Endothelial cell of umbilical vein (primary cell): ENCODE data around the gene EID3. TPM values are rescaled to one million over a fixed set of nuclear protein-coding genes. Genes with fewer than 3 reads are reported as not detected.

ENCODE experiments used
- BruUV-seq: library from RNA; stranded (reverse); fragments of 400-500 nt; replicated peaks from 2 replicates; lab custom pipeline; 2021; lab: Mats Ljungman, UMichigan
- CTCF ChIA-PET: fragments of 300-600, 350-600 bp; sonication (Branson Sonifier 250); formaldehyde crosslinking; loops from one replicate; lab custom pipeline; 2021; ENCODE audit warnings: antibody characterized with exemption, inconsistent platforms; lab: Charles Lee
- POLR2A ChIA-PET: fragments of 300-600, 350-600 bp; sonication (Branson Sonifier 250); formaldehyde crosslinking; loops from one replicate; lab custom pipeline; 2021; ENCODE audit warnings: antibody characterized with exemption, inconsistent platforms; lab: Charles Lee
- DNase-seq: peaks from one replicate; pipeline ENCODE4 v3.0.0-alpha.2; 2011; ENCODE audit warnings: low read depth, low spot score
- FAIRE-seq: peaks from 2 replicates; lab custom pipeline; 2011; peaks lifted over from hg19 to GRCh38; lab: Jason Lieb, UNC
- H2AFZ ChIP-seq: 2 replicates; pipeline ENCODE4 v1.6.0; 2012; ENCODE audit warnings: low read depth, low read length, control low read depth, inconsistent platforms
- H3K27ac ChIP-seq: 2 replicates; pipeline ENCODE4 v1.5.1; 2011; ENCODE audit warnings: low read depth, mild to moderate bottlenecking, control low read depth, low read length, moderate library complexity; ENCODE audit not compliant: insufficient read depth
- H3K27me3 ChIP-seq, 2 experiments: 2 replicates each; pipeline versions ENCODE4 v1.6.0 to v1.6.1; 2011; ENCODE audit warnings: low read length in 2 of 2, mixed read lengths in 1 of 2; ENCODE audit not compliant: control insufficient read depth in 2 of 2, insufficient read depth in 2 of 2
- H3K36me3 ChIP-seq, 2 experiments: 2 replicates in 1 of 2; 3 replicates in 1 of 2; pipeline ENCODE4 v1.5.1; 2011; ENCODE audit warnings: low read length in 2 of 2, mild to moderate bottlenecking in 1 of 2, moderate library complexity in 1 of 2; ENCODE audit not compliant: control insufficient read depth in 2 of 2, insufficient read depth in 2 of 2; ENCODE audit errors: extremely low read depth in 1 of 2
- H3K4me1 ChIP-seq: 3 replicates; pipeline ENCODE4 v1.5.1; 2011; ENCODE audit warnings: mild to moderate bottlenecking, low read length; ENCODE audit not compliant: control insufficient read depth, insufficient read depth; ENCODE audit errors: extremely low read depth
- H3K4me2 ChIP-seq: 2 replicates; pipeline ENCODE4 v1.6.1; 2011; ENCODE audit warnings: low read length, control low read depth, mixed read lengths; ENCODE audit not compliant: insufficient read depth
- H3K4me3 ChIP-seq, 3 experiments: fragments of 200-600 bp in 1 of 3; sonication (generic), shearing (Covaris generic) in 1 of 3; replicated peaks in 1 of 3; 2 replicates each; pipeline ENCODE4 v1.5.1; 2011 to 2016; ENCODE audit warnings: control low read depth in 3 of 3, low read length in 3 of 3, mild to moderate bottlenecking in 2 of 3, inconsistent platforms in 1 of 3, low read depth in 1 of 3, moderate library complexity in 1 of 3; ENCODE audit not compliant: insufficient read depth in 1 of 3
- H3K79me2 ChIP-seq: 2 replicates; pipeline ENCODE4 v1.6.0; 2012; ENCODE audit warnings: low read length, inconsistent platforms; ENCODE audit not compliant: control insufficient read depth, insufficient read depth
- H3K9ac ChIP-seq: replicated peaks from 2 replicates; pipeline ENCODE3; 2011; ENCODE audit warnings: low read length, control low read depth; ENCODE audit not compliant: insufficient read depth; ENCODE audit errors: extremely low read depth
- H3K9me1 ChIP-seq: replicated peaks from 3 replicates; pipeline ENCODE4 v1.6.0; 2011; ENCODE audit warnings: mild to moderate bottlenecking, low read length; ENCODE audit not compliant: control insufficient read depth, insufficient read depth; ENCODE audit errors: extremely low read depth
- H3K9me3 ChIP-seq: replicated peaks from 2 replicates; pipeline ENCODE4 v1.5.1; 2012; ENCODE audit warnings: low read length, inconsistent platforms; ENCODE audit not compliant: control insufficient read depth, insufficient read depth
- H4K20me1 ChIP-seq: replicated peaks from 2 replicates; pipeline ENCODE3; 2011; ENCODE audit warnings: mild to moderate bottlenecking, low read length; ENCODE audit not compliant: control insufficient read depth, insufficient read depth; ENCODE audit errors: extremely low read depth
- CTCF ChIP-seq, 2 donors: IDR thresholded peaks; 1 replicate in 1 of 2; 2 replicates in 1 of 2; pipeline ENCODE4 v1.5.1; 2011; ENCODE audit warnings: low read length in 2 of 2, mild to moderate bottlenecking in 2 of 2, moderate library complexity in 2 of 2, control low read depth in 1 of 2, inconsistent platforms in 1 of 2, low read depth in 1 of 2; ENCODE audit not compliant: insufficient read depth in 1 of 2; ENCODE audit errors: extremely low read depth in 1 of 2
- EZH2 ChIP-seq: IDR thresholded peaks from 2 replicates; pipeline ENCODE4 v1.6.1; 2012; ENCODE audit warnings: borderline replicate concordance, low read depth, mild to moderate bottlenecking, moderate library complexity, low read length, inconsistent platforms; ENCODE audit not compliant: severe bottlenecking
- FOS ChIP-seq: IDR thresholded peaks from 2 replicates; pipeline ENCODE4 v1.6.1; 2011; ENCODE audit warnings: mild to moderate bottlenecking, low read length, moderate library complexity, borderline replicate concordance; ENCODE audit not compliant: insufficient read depth
- GATA2 ChIP-seq: IDR thresholded peaks from 2 replicates; pipeline ENCODE4 v1.7.0; 2011; ENCODE audit warnings: low read depth, mild to moderate bottlenecking, moderate library complexity, mixed read lengths, low read length; ENCODE audit not compliant: insufficient read length, insufficient read depth
- JUN ChIP-seq: IDR thresholded peaks from 2 replicates; pipeline ENCODE4 v1.6.1; 2011; ENCODE audit warnings: borderline replicate concordance, low read depth; ENCODE audit not compliant: insufficient read length, insufficient read depth
- MYC ChIP-seq: IDR thresholded peaks from one replicate; pipeline ENCODE4 v1.6.1; 2011; ENCODE audit warnings: mild to moderate bottlenecking, low read depth, low read length
- POLR2A ChIP-seq: IDR thresholded peaks from 2 replicates; pipeline ENCODE4 v1.6.1; 2012; ENCODE audit warnings: low read depth, mild to moderate bottlenecking, control low read depth, low read length
- POLR2AphosphoS5 ChIP-seq: IDR thresholded peaks from 2 replicates; pipeline ENCODE4 v1.6.1; 2012; ENCODE audit warnings: low read depth, mild to moderate bottlenecking, control low read depth, low read length, moderate library complexity; ENCODE audit not compliant: insufficient read depth
- dilution Hi-C: fragments of 300-500 bp; cut with MboI; formaldehyde crosslinking; loops from one replicate; pipeline ENCODE4 v1.15.0; 2019; ENCODE audit warnings: low sequenced_read_pairs; ENCODE audit not compliant: extremely low pct_ligation_motif_present
- intact Hi-C: fragments of 100-400 bp; cut with micrococcal nuclease; formaldehyde crosslinking; loops from one replicate; pipeline ENCODE4 v1.10.0; 2022
- polyA plus RNA-seq, 4 experiments: library from polyadenylated mRNA; depleted of rRNA in 3 of 4; stranded (reverse) in 3 of 4; unstranded in 1 of 4; fragments of >200 nt; gene quantifications; 2 replicates each; pipeline versions ENCODE4 v1.2.1 to v1.2.3, GENCODE V29; 2011 to 2012; ENCODE audit warnings: missing spikeins in 1 of 4
- total RNA-seq: library from RNA; stranded (reverse); gene quantifications from 2 replicates; pipeline ENCODE4 v1.2.3, GENCODE V29; 2021
- TF ChIP-seq, protein P1 (sequence below): IDR thresholded peaks from 2 replicates; pipeline ENCODE4 v1.6.1; 2011; ENCODE audit not compliant: insufficient read depth, insufficient read length

Gene EID3
- total and polyA plus RNA-seq, 2 donors (not counting 3 experiments of a cell fraction or from before 2014, with no cell fraction given), result 1.5 to 14.5 TPM

DNA sequence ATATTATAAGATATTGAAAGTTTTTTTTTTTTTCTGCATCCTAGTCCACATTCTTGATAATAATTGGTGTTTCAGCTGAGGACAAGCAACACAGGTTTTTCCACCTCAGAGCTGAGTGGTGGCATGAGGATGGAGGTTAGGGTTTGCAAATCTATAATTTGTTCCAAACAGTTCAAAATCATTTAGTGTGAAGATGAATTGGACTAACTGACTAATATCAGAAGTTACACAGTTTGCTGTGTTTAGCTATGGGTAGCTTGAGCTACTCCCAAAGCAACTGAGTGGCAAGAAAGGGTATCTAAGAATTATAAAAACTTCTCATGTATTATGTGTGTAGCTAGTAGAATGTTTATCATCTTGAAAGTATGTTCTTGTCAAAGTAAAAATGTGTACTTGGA, 17.1 kb downstream of the EID3 start:
- peaks cover 14 to 57% of the 10 kb centered on the region in 2 experiments for H3K36me3 ChIP-seq
- ChIA-PET CTCF (no interaction called here), POLR2A (interaction anchor here (0.7 to 1.0 kb wide), 2 partner anchors 31 to 107 kb away, joined by 4 read pairs; no protein-coding TSS in a partner anchor)
- peaks cover 3% of the 10 kb centered on the region for H4K20me1 ChIP-seq
- FAIRE-seq (no peak), DNase-seq (no peak)
- intact Hi-C loops, result no loop called here
- H3K9ac ChIP-seq, result no peak overlapping the region
- H3K9me3 ChIP-seq, result no peaks in the 10 kb centered on the region
- dilution Hi-C loops, result no loop called here
- no TSS peak for BruUV-seq
- TF ChIP-seq MYC (no peak), CTCF (IDR thresholded peaks at IDR 0.05; ENCODE audit: extremely low read depth in 1 of 2, insufficient read depth in 1 of 2, low read depth in 1 of 2, low read length in 2 of 2) (no peak), EZH2 (no peak), POLR2A (no peak), POLR2AphosphoS5 (no peak), GATA2 (no peak), FOS (no peak), JUN (no peak)
- TF ChIP-seq, protein P1, sequence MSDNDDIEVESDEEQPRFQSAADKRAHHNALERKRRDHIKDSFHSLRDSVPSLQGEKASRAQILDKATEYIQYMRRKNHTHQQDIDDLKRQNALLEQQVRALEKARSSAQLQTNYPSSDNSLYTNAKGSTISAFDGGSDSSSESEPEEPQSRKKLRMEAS, result no peak
- no peaks in the 10 kb centered on the region for H3K27me3 ChIP-seq
- no peak overlapping the region for H3K27ac ChIP-seq
- H2AFZ ChIP-seq, result no peak overlapping the region
- H3K4me1 ChIP-seq, result no peaks in the 10 kb centered on the region
- peaks cover 77% of the 10 kb centered on the region for H3K79me2 ChIP-seq
- H3K9me1 ChIP-seq, result no peaks in the 10 kb centered on the region
- H3K4me3 ChIP-seq, result no peak overlapping the region
- H3K4me2 ChIP-seq, result no peak overlapping the region
